ENCODE data around the gene KRTAP4-9. TPM values are rescaled to one million over a fixed set of nuclear protein-coding genes. Genes with fewer than 3 reads are reported as not detected.
"Not testable (repeated sequence)": the region's sequence is repeated elsewhere in the genome, so short reads cannot be mapped to it uniquely, and the experiment has no call there.

KRTAP4-9 gene
- total RNA-seq, 1 donor from 2014 or later = not detected

- not testable (repeated sequence) for DNase-seq; H3K27ac Mint-ChIP-seq (ENCODE audit: unreplicated experiment); H3K4me1 Mint-ChIP-seq (ENCODE audit: low read depth, unreplicated experiment); H3K27me3 Mint-ChIP-seq (ENCODE audit: unreplicated experiment); H3K9me3 Mint-ChIP-seq (ENCODE audit: unreplicated experiment); H3K4me3 Mint-ChIP-seq (ENCODE audit: unreplicated experiment)
- H3K36me3 Mint-ChIP-seq (ENCODE audit: unreplicated experiment) = peaks cover 11% of the 10 kb centered on the region
Measured at GRCh38 chr17:41088760-41089352, 16.3 kb upstream of the KRTAP4-9 start.

GRCh38 chr17:41096055-41096454 is 9.1 kb upstream of the KRTAP4-9 start:
- Mint-ChIP-seq H3K4me1 (ENCODE audit: low read depth, unreplicated experiment) (no peaks in the 10 kb centered on the region), H3K9me3 (ENCODE audit: unreplicated experiment) (peaks cover 12% of the 10 kb centered on the region), H3K27ac (ENCODE audit: unreplicated experiment) (no peak overlapping the region), H3K27me3 (ENCODE audit: unreplicated experiment) (no peaks in the 10 kb centered on the region), H3K4me3 (ENCODE audit: unreplicated experiment) (no peak overlapping the region), H3K36me3 (ENCODE audit: unreplicated experiment) (peaks cover 11% of the 10 kb centered on the region)
- no peak for DNase-seq
- no peak for TF ChIP-seq CTCF (IDR thresholded peaks at IDR 0.05; ENCODE audit: partially characterized antibody, unreplicated experiment)

- Mint-ChIP-seq H3K9me3 (ENCODE audit: unreplicated experiment) (peaks cover 18% of the 10 kb centered on the region), H3K27me3 (ENCODE audit: unreplicated experiment) (no peaks in the 10 kb centered on the region), H3K4me1 (ENCODE audit: low read depth, unreplicated experiment) (no peaks in the 10 kb centered on the region), H3K4me3 (ENCODE audit: unreplicated experiment) (no peak within 1 kb of the TSS), H3K36me3 (ENCODE audit: unreplicated experiment) (peaks cover 12% of the 10 kb centered on the region), H3K27ac (ENCODE audit: unreplicated experiment) (no peak within 1 kb of the TSS)
- no peak for TF ChIP-seq CTCF (IDR thresholded peaks at IDR 0.05; ENCODE audit: partially characterized antibody, unreplicated experiment)
- DNase-seq = no peak
Measured at GRCh38 chr17:41098042-41098441, 7.1 kb upstream of the KRTAP4-9 start, which contains the start of gene KRTAP4-8. KRTAP4-8 (minus strand) TSS chr17:41098142; CDS start chr17:41098084, 58 bp downstream.

GRCh38 chr17:41098481-41098880 is 6.7 kb upstream of the KRTAP4-9 start:
- TF ChIP-seq CTCF (IDR thresholded peaks at IDR 0.05; ENCODE audit: partially characterized antibody, unreplicated experiment) = no peak
- H3K27me3 Mint-ChIP-seq (ENCODE audit: unreplicated experiment) = no peaks in the 10 kb centered on the region
- no peak for DNase-seq
- peaks cover 15% of the 10 kb centered on the region for H3K36me3 Mint-ChIP-seq (ENCODE audit: unreplicated experiment)
- no peak overlapping the region for H3K27ac Mint-ChIP-seq (ENCODE audit: unreplicated experiment)
- peaks cover 19% of the 10 kb centered on the region for H3K9me3 Mint-ChIP-seq (ENCODE audit: unreplicated experiment)
- H3K4me1 Mint-ChIP-seq (ENCODE audit: low read depth, unreplicated experiment) = no peaks in the 10 kb centered on the region
- H3K4me3 Mint-ChIP-seq (ENCODE audit: unreplicated experiment) = no peak overlapping the region

- H3K36me3 Mint-ChIP-seq (ENCODE audit: unreplicated experiment) = peaks cover 17% of the 10 kb centered on the region
- H3K4me1 Mint-ChIP-seq (ENCODE audit: low read depth, unreplicated experiment); H3K4me3 Mint-ChIP-seq (ENCODE audit: unreplicated experiment); H3K27ac Mint-ChIP-seq (ENCODE audit: unreplicated experiment); DNase-seq; H3K27me3 Mint-ChIP-seq (ENCODE audit: unreplicated experiment): not testable (repeated sequence)
- H3K9me3 Mint-ChIP-seq (ENCODE audit: unreplicated experiment) = peaks cover 16% of the 10 kb centered on the region
Measured at GRCh38 chr17:41099682-41100480, 5.3 kb upstream of the KRTAP4-9 start.
